ENCODE measurements around the gene TALDO1. TPM values are rescaled to one million over a fixed set of nuclear protein-coding genes. Genes with fewer than 3 reads are reported as not detected.

Gene TALDO1
- total RNA-seq, 1 experiment from 2014 or later, result 268 TPM

DNA sequence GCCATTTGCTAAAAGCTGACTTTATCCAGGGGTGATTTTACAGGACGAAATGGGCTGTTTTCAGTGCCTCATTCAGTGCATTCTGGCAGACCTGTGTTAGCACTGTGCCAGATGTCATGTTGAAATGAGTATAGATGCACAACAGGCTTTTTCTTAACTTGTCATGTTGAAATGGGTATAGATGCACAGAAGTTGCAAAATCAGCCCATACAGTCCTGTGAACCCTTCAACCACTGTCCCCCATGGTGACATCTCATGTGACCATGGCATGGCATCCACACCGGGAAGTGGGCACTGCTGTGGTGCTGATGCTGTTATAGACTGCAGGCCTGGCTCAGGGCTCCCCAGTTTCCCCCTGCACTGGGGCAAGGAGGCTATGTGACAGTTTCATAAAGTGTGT lies 2.5 kb downstream of the TALDO1 start:
- Histone ChIP-seq H3K27ac (ENCODE audit: insufficient read length, low read depth, low read length) (no peak overlapping the region), H3K9me3 (ENCODE audit: control insufficient read depth, low read depth, low read length) (no peaks in the 10 kb centered on the region), H4K8ac (replicated peaks; ENCODE audit: insufficient read length, low read depth, low read length) (no peak overlapping the region), H4K5ac (ENCODE audit: insufficient read length, low read depth, low read length) (no peak overlapping the region), H3K79me1 (ENCODE audit: insufficient read depth, low read depth, low read length, poor library complexity, severe bottlenecking) (peaks cover 12% of the 10 kb centered on the region), H3K23me2 (ENCODE audit: insufficient read length, low read depth, low read length, poor library complexity, severe bottlenecking) (peaks cover 10% of the 10 kb centered on the region), H3K56ac (ENCODE audit: insufficient read length, low read depth, low read length) (no peak overlapping the region), H2BK5ac (ENCODE audit: insufficient read length, low read length) (no peak overlapping the region), H3K27me3 (ENCODE audit: insufficient read depth, low read length) (no peaks in the 10 kb centered on the region), H3K4me2 (ENCODE audit: insufficient read depth, insufficient read length, low read length) (no peak overlapping the region), H4K91ac (ENCODE audit: insufficient read length, low read depth, low read length) (no peak overlapping the region), H3K4me1 (ENCODE audit: insufficient read depth, low read length) (no peaks in the 10 kb centered on the region; the same call in 1 of the 2 replicates), H2BK15ac (ENCODE audit: low read depth, low read length) (no peak overlapping the region), H2BK20ac (ENCODE audit: low read depth, low read length, poor library complexity, severe bottlenecking) (no peak overlapping the region), H3K4ac (ENCODE audit: low read depth, low read length) (no peak overlapping the region), H2AK5ac (ENCODE audit: insufficient read length, low read length) (no peak overlapping the region), H4K20me1 (ENCODE audit: control insufficient read depth, insufficient read depth, insufficient read length) (no peaks in the 10 kb centered on the region), H3T11ph (ENCODE audit: low read length) (no peak overlapping the region), H3K23ac (ENCODE audit: insufficient read length, low read depth, low read length) (no peak overlapping the region), H3K14ac (ENCODE audit: insufficient read depth, low read length) (no peak overlapping the region), H2BK120ac (ENCODE audit: low read depth, low read length, poor library complexity, severe bottlenecking) (no peak overlapping the region), H2BK12ac (ENCODE audit: insufficient read length, low read depth, low read length) (no peak overlapping the region), H3K18ac (ENCODE audit: insufficient read length, low read depth, low read length) (no peak overlapping the region), H3K9ac (ENCODE audit: extremely low read depth, insufficient read length, low read length) (no peak overlapping the region), H3K79me2 (ENCODE audit: insufficient read depth, low read length) (peaks cover 46% of the 10 kb centered on the region), H2AFZ (ENCODE audit: low read length) (no peak overlapping the region)
- TF ChIP-seq, protein P1, sequence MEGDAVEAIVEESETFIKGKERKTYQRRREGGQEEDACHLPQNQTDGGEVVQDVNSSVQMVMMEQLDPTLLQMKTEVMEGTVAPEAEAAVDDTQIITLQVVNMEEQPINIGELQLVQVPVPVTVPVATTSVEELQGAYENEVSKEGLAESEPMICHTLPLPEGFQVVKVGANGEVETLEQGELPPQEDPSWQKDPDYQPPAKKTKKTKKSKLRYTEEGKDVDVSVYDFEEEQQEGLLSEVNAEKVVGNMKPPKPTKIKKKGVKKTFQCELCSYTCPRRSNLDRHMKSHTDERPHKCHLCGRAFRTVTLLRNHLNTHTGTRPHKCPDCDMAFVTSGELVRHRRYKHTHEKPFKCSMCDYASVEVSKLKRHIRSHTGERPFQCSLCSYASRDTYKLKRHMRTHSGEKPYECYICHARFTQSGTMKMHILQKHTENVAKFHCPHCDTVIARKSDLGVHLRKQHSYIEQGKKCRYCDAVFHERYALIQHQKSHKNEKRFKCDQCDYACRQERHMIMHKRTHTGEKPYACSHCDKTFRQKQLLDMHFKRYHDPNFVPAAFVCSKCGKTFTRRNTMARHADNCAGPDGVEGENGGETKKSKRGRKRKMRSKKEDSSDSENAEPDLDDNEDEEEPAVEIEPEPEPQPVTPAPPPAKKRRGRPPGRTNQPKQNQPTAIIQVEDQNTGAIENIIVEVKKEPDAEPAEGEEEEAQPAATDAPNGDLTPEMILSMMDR (conservative IDR thresholded peaks at IDR 0.05), result no peak
- H3K4me3 Mint-ChIP-seq, result peak overlapping the region; percentile 44 to 46; a peak in 3 of 5 replicates
- no peaks in the 10 kb centered on the region for H3K9me3 Mint-ChIP-seq
- H3K4me1 Mint-ChIP-seq, result peaks cover 18 to 26% of the 10 kb centered on the region in 2 experiments
- H3K36me3 Mint-ChIP-seq (ENCODE audit: insufficient read depth in 1 of 3, low read depth in 3 of 3), result peaks cover 8 to 24% (median 16%) of the 10 kb centered on the region in 3 experiments
- WGBS (ENCODE audit: extremely low coverage, insufficient read length, low lambda C conversion rate), result no CpG with 5 or more reads among the region's 2 CpGs
- peak overlapping the region in 1 of 3 experiments; percentile 23; a peak in 1 of 7 replicates for H3K27ac Mint-ChIP-seq
- no peaks in the 10 kb centered on the region for H3K27me3 Mint-ChIP-seq (ENCODE audit: low read depth)
- no peak for DNase-seq

Data from H9 (cell line).